ENCODE results near the gene GMEB2. TPM values are rescaled to one million over a fixed set of nuclear protein-coding genes. Genes with fewer than 3 reads are reported as not detected.

Gene GMEB2
- total and polyA plus RNA-seq, 10 of the 15 experiments (the other 5 are each of a cell fraction or from before 2014, with no cell fraction given) = 0.08 to 15.1 (median 6.9) TPM

- H3K4me2 ChIP-seq (ENCODE audit: control insufficient read depth, insufficient read depth) = no peak overlapping the region
- H3K9ac ChIP-seq (ENCODE audit: control insufficient read depth, insufficient read depth, low read length) = no peak overlapping the region
- ATAC-seq = no peak
- ChIA-PET CTCF (no interaction called here), SMC1A (ENCODE audit: uncharacterized antibody, unreplicated experiment) (no interaction called here), RAD21 (ENCODE audit: unreplicated experiment) (no interaction called here), POLR2A (no interaction called here)
- H3K36me3 ChIP-seq (ENCODE audit: control insufficient read depth in 2 of 2, insufficient read depth in 2 of 2, low read length in 1 of 2) = peaks cover 0 to 16% of the 10 kb centered on the region in 2 experiments; a peak in 2 of 4 replicates
- intact Hi-C loops (cut with micrococcal nuclease; ENCODE audit: unreplicated experiment) (no loop called here), in situ Hi-C loops (cut with MboI) (no loop called here)
- H3K4me3 ChIP-seq = no peak overlapping the region
- H3K9me3 ChIP-seq (replicated peaks; ENCODE audit: control insufficient read depth, insufficient read depth, low read length) = no peaks in the 10 kb centered on the region
- BruUV-seq (replicated peaks) = no TSS peak
- FAIRE-seq = no peak
- no peak for TF ChIP-seq ZNF622 (IDR thresholded peaks at IDR 0.05)
- TF ChIP-seq CHD1 (IDR thresholded peaks at IDR 0.05; ENCODE audit: low read depth, low read length) = no peak
- TF ChIP-seq STAT3 (IDR thresholded peaks at IDR 0.05; ENCODE audit: low read depth, low read length) = no peak
- no peak for TF ChIP-seq ATF3 (IDR thresholded peaks at IDR 0.05; ENCODE audit: borderline replicate concordance, extremely low read depth, low read depth, low read length)
- TF ChIP-seq MEF2A (IDR thresholded peaks at IDR 0.05; ENCODE audit: insufficient read depth, low read depth, low read length) = no peak
- no peak for TF ChIP-seq ESRRA (IDR thresholded peaks at IDR 0.05; ENCODE audit: low read length)
- no peak for TF ChIP-seq YY1 (IDR thresholded peaks at IDR 0.05; ENCODE audit: low read depth, low read length)
- TF ChIP-seq SKIL (IDR thresholded peaks at IDR 0.05; ENCODE audit: low read depth, poor library complexity, severe bottlenecking) = no peak
- TF ChIP-seq KDM1A (IDR thresholded peaks at IDR 0.05; ENCODE audit: borderline replicate concordance) = no peak
- TF ChIP-seq PAX8 (IDR thresholded peaks at IDR 0.05) = no peak
- no peak for TF ChIP-seq POLR2AphosphoS2 (IDR thresholded peaks at IDR 0.05; ENCODE audit: low read depth, low read length)
- TF ChIP-seq MEF2B (IDR thresholded peaks at IDR 0.05; ENCODE audit: partially characterized antibody, poor library complexity, severe bottlenecking) = no peak
- no peak for TF ChIP-seq TCF7 (IDR thresholded peaks at IDR 0.05; ENCODE audit: borderline replicate concordance)
- no peak for TF ChIP-seq EZH2 (IDR thresholded peaks at IDR 0.05; ENCODE audit: borderline replicate concordance, control insufficient read depth, low read depth, low read length)
- no peak for TF ChIP-seq JUND (IDR thresholded peaks at IDR 0.05; ENCODE audit: low read depth, low read length)
- TF ChIP-seq ZZZ3 (IDR thresholded peaks at IDR 0.05; ENCODE audit: control insufficient read depth, insufficient read length, low read depth) = no peak
- TF ChIP-seq ASH2L (IDR thresholded peaks at IDR 0.05; ENCODE audit: borderline replicate concordance, low read depth) = no peak
- TF ChIP-seq PML (IDR thresholded peaks at IDR 0.05; ENCODE audit: low read length) = no peak
- TF ChIP-seq NBN (IDR thresholded peaks at IDR 0.05) = no peak
- no peak for TF ChIP-seq ZSCAN29 (IDR thresholded peaks at IDR 0.05)
- DNase-seq (ENCODE audit: low read depth, low spot score) = no peak
- peaks cover 8% of the 10 kb centered on the region for H3K4me1 ChIP-seq (ENCODE audit: control insufficient read depth, insufficient read depth, low read length)
- no peak overlapping the region for H3K27ac ChIP-seq (ENCODE audit: control insufficient read depth, insufficient read depth)
- H2AFZ ChIP-seq (ENCODE audit: control insufficient read depth, low read depth, low read length) = no peak overlapping the region
- no peaks in the 10 kb centered on the region for H3K27me3 ChIP-seq (replicated peaks in 1 of 2; ENCODE audit: control insufficient read depth in 2 of 2, insufficient read depth in 2 of 2, low read length in 1 of 2)
- 82% methylated on average over 9 of the region's 9 CpGs for WGBS (ENCODE audit: insufficient coverage, insufficient replicate concordance, low lambda C conversion rate, missing lambda C conversion rate)
- peaks cover 10% of the 10 kb centered on the region for H3K79me2 ChIP-seq (ENCODE audit: control insufficient read depth, insufficient read depth, low read length)
- no peaks in the 10 kb centered on the region for H4K20me1 ChIP-seq (ENCODE audit: control insufficient read depth, insufficient read depth)
Measured at GRCh38 chr20:63662813-63663189, 35.9 kb upstream of the GMEB2 start.
